Mucosa of stomach (tissue), 1 donor: ENCODE measurements around the gene MFSD6.
"Not testable (repeated sequence)": the region's sequence is repeated elsewhere in the genome, so short reads cannot be mapped to it uniquely, and the experiment has no call there.

Experiments
- H3K27me3 ChIP-seq: one replicate; pipeline ENCODE4 v1.7.0; 2013; ENCODE audit warnings: mild to moderate bottlenecking, low read length; ENCODE audit not compliant: control insufficient read depth, insufficient read depth
- H3K36me3 ChIP-seq: one replicate; pipeline ENCODE4 v1.7.0; 2013; ENCODE audit warnings: low read length; ENCODE audit not compliant: control insufficient read depth, insufficient read depth
- H3K4me1 ChIP-seq: one replicate; pipeline ENCODE4 v1.7.0; 2013; ENCODE audit warnings: mild to moderate bottlenecking, low read length; ENCODE audit not compliant: control insufficient read depth, insufficient read depth
- H3K4me3 ChIP-seq: one replicate; pipeline ENCODE4 v1.7.0; 2013; ENCODE audit warnings: low read length
- H3K9ac ChIP-seq: one replicate; pipeline ENCODE4 v1.7.0; 2013; ENCODE audit warnings: mild to moderate bottlenecking, low read length, moderate library complexity
- H3K9me3 ChIP-seq: one replicate; pipeline ENCODE4 v1.7.0; 2013; ENCODE audit warnings: mild to moderate bottlenecking, low read length, moderate library complexity; ENCODE audit not compliant: control insufficient read depth
- donor health status: Pancreatic carcinoma.

Gene MFSD6

GRCh38 chr2:190425221-190425866 lies 17.2 kb downstream of the MFSD6 start:
- no peak overlapping the region for H3K4me3 ChIP-seq
- no peaks in the 10 kb centered on the region for H3K36me3 ChIP-seq
- H3K9me3 ChIP-seq: no peaks in the 10 kb centered on the region
- H3K9ac ChIP-seq: no peak overlapping the region
- no peaks in the 10 kb centered on the region for H3K4me1 ChIP-seq
- H3K27me3 ChIP-seq: no peaks in the 10 kb centered on the region

GRCh38 chr2:190425883-190426658 lies 17.9 kb downstream of the MFSD6 start:
- Histone ChIP-seq H3K4me3 (no peak overlapping the region), H3K36me3 (no peaks in the 10 kb centered on the region), H3K9me3 (no peaks in the 10 kb centered on the region), H3K27me3 (no peaks in the 10 kb centered on the region), H3K9ac (no peak overlapping the region), H3K4me1 (no peaks in the 10 kb centered on the region)

GRCh38 chr2:190430866-190431265 lies 22.7 kb downstream of the MFSD6 start:
- not testable (repeated sequence) for H3K4me3 ChIP-seq, H3K27me3 ChIP-seq, H3K36me3 ChIP-seq, H3K9me3 ChIP-seq, H3K9ac ChIP-seq, H3K4me1 ChIP-seq

- Histone ChIP-seq H3K4me1 (peaks cover 3% of the 10 kb centered on the region), H3K36me3 (no peaks in the 10 kb centered on the region), H3K9ac (no peak overlapping the region), H3K9me3 (no peaks in the 10 kb centered on the region), H3K27me3 (no peaks in the 10 kb centered on the region), H3K4me3 (no peak overlapping the region)
Measured at GRCh38 chr2:190431907-190432306, 23.8 kb downstream of the MFSD6 start.

GRCh38 chr2:190432567-190433231 lies 24.5 kb downstream of the MFSD6 start:
- H3K9ac ChIP-seq: no peak overlapping the region
- no peaks in the 10 kb centered on the region for H3K9me3 ChIP-seq
- H3K27me3 ChIP-seq: no peaks in the 10 kb centered on the region
- H3K4me1 ChIP-seq: peaks cover 3% of the 10 kb centered on the region
- H3K4me3 ChIP-seq: no peak overlapping the region
- H3K36me3 ChIP-seq: no peaks in the 10 kb centered on the region

GRCh38 chr2:190435031-190435670 lies 27.0 kb downstream of the MFSD6 start:
- Histone ChIP-seq H3K9ac (no peak overlapping the region), H3K4me1 (peaks cover 3% of the 10 kb centered on the region), H3K9me3 (no peaks in the 10 kb centered on the region), H3K36me3 (no peaks in the 10 kb centered on the region), H3K4me3 (no peak overlapping the region), H3K27me3 (no peaks in the 10 kb centered on the region)

- Histone ChIP-seq H3K9me3 (no peaks in the 10 kb centered on the region), H3K4me3 (no peak overlapping the region), H3K4me1 (peaks cover 3% of the 10 kb centered on the region), H3K9ac (no peak overlapping the region), H3K36me3 (no peaks in the 10 kb centered on the region), H3K27me3 (no peaks in the 10 kb centered on the region)
Measured at GRCh38 chr2:190436557-190436956, 28.4 kb downstream of the MFSD6 start.

GRCh38 chr2:190440113-190440512 lies 32.0 kb downstream of the MFSD6 start:
- no peaks in the 10 kb centered on the region for H3K27me3 ChIP-seq
- no peaks in the 10 kb centered on the region for H3K9me3 ChIP-seq
- no peak overlapping the region for H3K9ac ChIP-seq
- no peaks in the 10 kb centered on the region for H3K36me3 ChIP-seq
- H3K4me1 ChIP-seq: peaks cover 3% of the 10 kb centered on the region
- no peak overlapping the region for H3K4me3 ChIP-seq

GRCh38 chr2:190441564-190441963 lies 33.4 kb downstream of the MFSD6 start:
- Histone ChIP-seq H3K9me3 (no peaks in the 10 kb centered on the region), H3K27me3 (no peaks in the 10 kb centered on the region), H3K4me1 (peaks cover 6% of the 10 kb centered on the region), H3K4me3 (no peak overlapping the region), H3K9ac (no peak overlapping the region), H3K36me3 (no peaks in the 10 kb centered on the region)

- no peaks in the 10 kb centered on the region for H3K36me3 ChIP-seq
- no peak overlapping the region for H3K4me3 ChIP-seq
- H3K27me3 ChIP-seq: no peaks in the 10 kb centered on the region
- H3K9ac ChIP-seq: no peak overlapping the region
- no peaks in the 10 kb centered on the region for H3K9me3 ChIP-seq
- H3K4me1 ChIP-seq: peaks cover 6% of the 10 kb centered on the region
Measured at GRCh38 chr2:190443055-190443454, 34.9 kb downstream of the MFSD6 start.

- Histone ChIP-seq H3K4me3 (no peak overlapping the region), H3K4me1 (peaks cover 6% of the 10 kb centered on the region), H3K9me3 (no peaks in the 10 kb centered on the region), H3K27me3 (no peaks in the 10 kb centered on the region), H3K36me3 (no peaks in the 10 kb centered on the region), H3K9ac (no peak overlapping the region)
Measured at GRCh38 chr2:190443778-190444481, 35.8 kb downstream of the MFSD6 start.
